GM10248 (cell line): ENCODE results near the gene GNAL.

Experiments
- CTCF ChIA-PET: fragments of 300-600 bp; sonication (Branson Sonifier 250); formaldehyde crosslinking; extraction: SDS; loops from one replicate; lab custom pipeline; 2021; ENCODE audit warnings: antibody characterized with exemption; lab: Yijun Ruan, JAX
- POLR2A ChIA-PET: fragments of 350-650 bp; sonication (Branson Sonifier 250); formaldehyde crosslinking; extraction: SDS; loops from one replicate; lab custom pipeline; 2020; ENCODE audit warnings: antibody characterized with exemption; lab: Yijun Ruan, JAX
- DNase-seq: peaks from one replicate; pipeline ENCODE4 v3.0.0; 2012; ENCODE audit errors: extremely low spot score
- TF ChIP-seq, protein P1 (sequence below): IDR thresholded peaks from 2 replicates; pipeline ENCODE4 v1.5.1; 2012; ENCODE audit warnings: mild to moderate bottlenecking, low read depth; ENCODE audit errors: extremely low read depth, missing control alignments, control extremely low read depth

Gene GNAL

DNA sequence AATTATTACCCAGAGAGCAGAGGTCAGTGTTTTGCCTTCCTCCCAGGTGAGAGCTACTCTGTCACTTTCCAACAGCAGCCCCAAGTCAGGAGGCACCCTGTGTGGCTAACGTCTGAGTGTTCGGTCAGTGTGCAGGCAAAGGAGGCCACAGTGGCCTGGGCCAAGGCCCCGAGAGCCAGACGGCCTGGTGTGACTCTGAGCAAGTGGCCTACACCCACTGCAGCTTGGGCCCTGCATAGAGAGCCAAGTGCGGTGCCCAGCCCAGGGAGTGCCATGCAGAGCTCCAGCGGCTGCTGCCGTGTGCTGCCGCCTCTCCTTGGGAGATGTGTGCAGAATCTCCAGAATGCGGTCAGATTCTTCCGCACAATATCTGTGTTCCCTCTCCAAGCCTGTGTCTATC, 70.4 kb downstream of the GNAL start:
- ChIA-PET CTCF (interaction anchor here (1.2 to 1.9 kb wide), 3 partner anchors 19 to 236 kb away, joined by 3 to 4 read pairs (median 4); no protein-coding TSS in a partner anchor), POLR2A (no interaction called here)
- DNase-seq: no peak
- TF ChIP-seq, protein P1, sequence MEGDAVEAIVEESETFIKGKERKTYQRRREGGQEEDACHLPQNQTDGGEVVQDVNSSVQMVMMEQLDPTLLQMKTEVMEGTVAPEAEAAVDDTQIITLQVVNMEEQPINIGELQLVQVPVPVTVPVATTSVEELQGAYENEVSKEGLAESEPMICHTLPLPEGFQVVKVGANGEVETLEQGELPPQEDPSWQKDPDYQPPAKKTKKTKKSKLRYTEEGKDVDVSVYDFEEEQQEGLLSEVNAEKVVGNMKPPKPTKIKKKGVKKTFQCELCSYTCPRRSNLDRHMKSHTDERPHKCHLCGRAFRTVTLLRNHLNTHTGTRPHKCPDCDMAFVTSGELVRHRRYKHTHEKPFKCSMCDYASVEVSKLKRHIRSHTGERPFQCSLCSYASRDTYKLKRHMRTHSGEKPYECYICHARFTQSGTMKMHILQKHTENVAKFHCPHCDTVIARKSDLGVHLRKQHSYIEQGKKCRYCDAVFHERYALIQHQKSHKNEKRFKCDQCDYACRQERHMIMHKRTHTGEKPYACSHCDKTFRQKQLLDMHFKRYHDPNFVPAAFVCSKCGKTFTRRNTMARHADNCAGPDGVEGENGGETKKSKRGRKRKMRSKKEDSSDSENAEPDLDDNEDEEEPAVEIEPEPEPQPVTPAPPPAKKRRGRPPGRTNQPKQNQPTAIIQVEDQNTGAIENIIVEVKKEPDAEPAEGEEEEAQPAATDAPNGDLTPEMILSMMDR: no peak

- TF ChIP-seq, protein P1: no peak
- CTCF ChIA-PET: interaction anchor here (1.9 kb wide), 1 partner anchor 235 kb away, joined by 4 read pairs; no protein-coding TSS in a partner anchor
- DNase-seq: peak; percentile 5
- POLR2A ChIA-PET: no interaction called here
Observed at GRCh38 chr18:11760498-11761167, 71.6 kb downstream of the GNAL start.

DNA sequence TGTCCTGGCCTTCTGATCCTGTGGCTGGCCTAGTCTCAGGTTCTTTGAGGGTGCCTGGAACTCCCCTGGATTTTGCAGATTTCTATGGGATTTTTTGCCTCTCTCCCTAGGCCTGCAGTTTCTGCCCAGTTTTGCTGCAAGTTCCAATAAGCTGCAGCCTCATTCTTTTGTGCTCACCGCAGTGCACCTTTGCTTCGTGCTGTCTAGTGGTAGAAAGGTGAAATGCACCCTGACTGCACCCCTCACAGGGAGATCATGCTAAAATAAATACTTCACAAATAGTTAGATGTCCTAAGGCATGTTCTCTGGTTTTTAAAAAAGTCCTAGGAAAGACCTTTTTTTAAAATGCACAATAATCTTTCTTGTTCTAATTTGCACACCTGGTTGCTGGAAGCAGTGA, 72.5 kb downstream of the GNAL start:
- TF ChIP-seq, protein P1: no peak
- POLR2A ChIA-PET: no interaction called here
- DNase-seq: peak; percentile 8

DNA sequence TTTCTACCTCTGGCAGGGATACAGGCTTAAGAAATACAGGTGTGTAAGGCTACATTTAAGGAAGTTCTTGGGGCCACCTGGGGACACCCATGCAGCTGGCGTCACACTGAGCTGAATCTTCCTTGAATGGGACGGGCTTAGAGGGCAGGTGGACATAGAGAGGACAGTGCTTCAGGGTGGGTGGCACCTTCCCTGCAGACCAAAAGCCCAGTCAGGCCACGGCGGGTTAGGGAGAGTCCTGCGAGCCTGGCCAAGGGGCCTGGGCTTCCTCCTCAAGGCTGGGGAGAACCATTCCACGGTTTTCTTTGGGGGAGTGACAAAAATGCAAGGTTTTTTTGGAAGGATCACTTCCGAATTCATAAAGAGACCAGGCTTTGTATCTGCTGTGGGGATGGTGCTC, 73.4 kb downstream of the GNAL start:
- POLR2A ChIA-PET: no interaction called here
- TF ChIP-seq, protein P1: no peak
- no peak for DNase-seq
- CTCF ChIA-PET: interaction anchor here (1.2 kb wide), 1 partner anchor 29 kb away, joined by 4 read pairs; no protein-coding TSS in a partner anchor

More for the DNA sequence above, 72.5 kb downstream of the GNAL start:
- CTCF ChIA-PET: no interaction called here

- ChIA-PET CTCF (no interaction called here), POLR2A (no interaction called here)
- TF ChIP-seq, protein P1: no peak
- DNase-seq: no peak
Observed at GRCh38 chr18:11767329-11767728, 78.3 kb downstream of the GNAL start.

GRCh38 chr18:11767935-11768334, 78.9 kb downstream of the GNAL start:
- ChIA-PET POLR2A (no interaction called here), CTCF (no interaction called here)
- TF ChIP-seq, protein P1: no peak
- DNase-seq: no peak
